ENCODE measurements around the gene PGBD4. TPM values are rescaled to one million over a fixed set of nuclear protein-coding genes. Genes with fewer than 3 reads are reported as not detected.

Gene PGBD4
- total RNA-seq, 1 donor from 2014 or later = 1.9 TPM

DNA sequence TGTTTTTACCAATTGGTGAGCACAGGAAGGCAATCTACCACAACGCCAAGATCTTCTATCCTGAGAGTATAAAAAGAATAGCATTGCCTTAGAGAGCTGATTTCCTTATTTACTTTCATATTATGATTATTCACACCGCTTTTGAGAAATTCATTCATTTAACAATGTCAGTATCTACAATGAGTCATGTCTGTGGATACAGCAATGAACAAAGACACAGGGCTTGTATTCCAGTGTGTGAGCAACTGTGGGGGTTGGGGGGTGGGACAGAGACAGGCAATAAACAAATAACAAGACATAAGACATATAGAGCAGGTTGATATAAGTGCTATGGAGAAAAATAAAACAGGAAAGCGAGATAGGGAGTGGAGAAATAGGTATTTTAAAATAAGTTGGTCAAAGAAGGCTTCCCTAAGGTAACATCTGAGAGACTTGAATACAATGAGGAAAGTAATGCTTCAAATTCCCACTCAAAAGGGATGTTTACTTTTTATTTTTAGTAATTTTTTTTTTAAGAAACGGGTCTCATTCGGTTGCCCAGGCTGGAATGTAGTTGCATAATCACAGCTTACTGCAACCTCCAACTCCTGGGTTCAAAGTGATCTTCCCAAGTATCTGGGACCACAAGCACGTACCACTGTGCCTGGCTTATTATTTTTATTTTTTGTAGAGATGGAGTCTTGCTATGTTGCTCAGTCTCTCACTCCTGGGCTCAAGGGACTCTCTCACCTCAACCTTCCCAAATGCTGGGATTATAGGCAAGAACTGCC, 45.7 kb downstream of the PGBD4 start:
- Mint-ChIP-seq H3K27me3 (ENCODE audit: low read depth) (no peaks in the 10 kb centered on the region), H3K4me1 (no peaks in the 10 kb centered on the region), H3K27ac (ENCODE audit: unreplicated experiment) (peak overlapping the region; percentile 84), H3K36me3 (ENCODE audit: low read depth) (peaks cover 11% of the 10 kb centered on the region), H3K4me3 (no peak overlapping the region), H3K9me3 (no peaks in the 10 kb centered on the region)
- TF ChIP-seq, protein P1, sequence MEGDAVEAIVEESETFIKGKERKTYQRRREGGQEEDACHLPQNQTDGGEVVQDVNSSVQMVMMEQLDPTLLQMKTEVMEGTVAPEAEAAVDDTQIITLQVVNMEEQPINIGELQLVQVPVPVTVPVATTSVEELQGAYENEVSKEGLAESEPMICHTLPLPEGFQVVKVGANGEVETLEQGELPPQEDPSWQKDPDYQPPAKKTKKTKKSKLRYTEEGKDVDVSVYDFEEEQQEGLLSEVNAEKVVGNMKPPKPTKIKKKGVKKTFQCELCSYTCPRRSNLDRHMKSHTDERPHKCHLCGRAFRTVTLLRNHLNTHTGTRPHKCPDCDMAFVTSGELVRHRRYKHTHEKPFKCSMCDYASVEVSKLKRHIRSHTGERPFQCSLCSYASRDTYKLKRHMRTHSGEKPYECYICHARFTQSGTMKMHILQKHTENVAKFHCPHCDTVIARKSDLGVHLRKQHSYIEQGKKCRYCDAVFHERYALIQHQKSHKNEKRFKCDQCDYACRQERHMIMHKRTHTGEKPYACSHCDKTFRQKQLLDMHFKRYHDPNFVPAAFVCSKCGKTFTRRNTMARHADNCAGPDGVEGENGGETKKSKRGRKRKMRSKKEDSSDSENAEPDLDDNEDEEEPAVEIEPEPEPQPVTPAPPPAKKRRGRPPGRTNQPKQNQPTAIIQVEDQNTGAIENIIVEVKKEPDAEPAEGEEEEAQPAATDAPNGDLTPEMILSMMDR (conservative IDR thresholded peaks at IDR 0.05) = no peak
- no peak for DNase-seq (ENCODE audit: low read depth, low spot score)

- H3K4me1 Mint-ChIP-seq = peaks cover 3% of the 10 kb centered on the region
- peaks cover 49% of the 10 kb centered on the region for H3K36me3 Mint-ChIP-seq (ENCODE audit: low read depth)
- no peak for DNase-seq (ENCODE audit: low read depth, low spot score)
- peaks cover 10% of the 10 kb centered on the region for H3K9me3 Mint-ChIP-seq
- H3K4me3 Mint-ChIP-seq = no peak overlapping the region
- TF ChIP-seq, protein P1 (conservative IDR thresholded peaks at IDR 0.05) = no peak
- no peaks in the 10 kb centered on the region for H3K27me3 Mint-ChIP-seq (ENCODE audit: low read depth)
- peak overlapping the region; percentile 88 for H3K27ac Mint-ChIP-seq (ENCODE audit: unreplicated experiment)
Observed at GRCh38 chr15:34154725-34155204, 52.9 kb downstream of the PGBD4 start.

DNA sequence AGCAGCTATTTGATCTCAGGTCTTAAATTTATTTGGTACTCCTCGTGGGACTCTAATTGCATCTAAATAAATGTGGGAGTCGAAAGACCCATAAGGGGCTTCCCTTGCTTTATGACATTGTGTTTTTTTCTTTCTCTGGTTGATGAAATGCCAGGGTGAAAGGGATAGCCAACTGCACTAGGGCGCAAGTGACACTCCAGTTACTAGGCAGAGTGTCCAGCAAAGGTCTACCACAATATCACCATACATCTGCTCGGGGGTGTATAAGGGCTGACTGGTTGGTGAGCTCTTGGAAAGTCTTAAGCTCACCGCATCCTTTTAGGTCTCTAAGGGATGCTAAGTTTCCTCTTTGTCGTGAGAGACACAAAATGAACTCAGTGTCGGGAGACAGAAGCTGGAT, 54.0 kb downstream of the PGBD4 start:
- TF ChIP-seq, protein P1 (conservative IDR thresholded peaks at IDR 0.05) = no peak

More for the DNA sequence above, 54.0 kb downstream of the PGBD4 start:
- Mint-ChIP-seq H3K4me3 (no peak overlapping the region), H3K9me3 (peaks cover 13% of the 10 kb centered on the region), H3K27me3 (ENCODE audit: low read depth) (no peaks in the 10 kb centered on the region), H3K4me1 (peaks cover 7% of the 10 kb centered on the region), H3K27ac (ENCODE audit: unreplicated experiment) (no peak overlapping the region), H3K36me3 (ENCODE audit: low read depth) (peaks cover 58% of the 10 kb centered on the region)
- DNase-seq (ENCODE audit: low read depth, low spot score) = no peak

Other genes starting within 250 kb of the PGBD4 start
- not detected in 2 replicates for gene CHRM5, start 133.6 kb upstream of the PGBD4 start, total RNA-seq
- 15.0 and 15.4 TPM in 2 replicates for gene AVEN, start 62.9 kb upstream of the PGBD4 start, total RNA-seq
- gene EMC7, start 221 bp upstream of the PGBD4 start, total RNA-seq = 29.8 and 30.9 TPM in 2 replicates
- gene KATNBL1, start 108.0 kb downstream of the PGBD4 start, total RNA-seq = 56.3 and 66.0 TPM in 2 replicates
- 112 and 114 TPM in 2 replicates for gene EMC4, start 122.9 kb downstream of the PGBD4 start, total RNA-seq
- gene SLC12A6, start 235.7 kb downstream of the PGBD4 start, total RNA-seq = 10.9 and 12.4 TPM in 2 replicates
- 181 and 191 TPM in 2 replicates for gene NOP10, start 241.1 kb downstream of the PGBD4 start, total RNA-seq
- not detected in 2 replicates for gene NUTM1, start 241.2 kb downstream of the PGBD4 start, total RNA-seq

All from neural crest cell (in vitro differentiated cells).